Lower leg skin (tissue), 3 donors: ENCODE measurements around the gene PLA2G4E.

Experiments
- POLR2A ChIP-seq, 2 donors: fragments of 450-650 bp; IDR thresholded peaks; one replicate each; pipeline ENCODE4 v1.6.1; 2016 to 2017; ENCODE audit warnings: antibody characterized with exemption in 2 of 2, mild to moderate bottlenecking in 1 of 2, moderate library complexity in 1 of 2
- TF ChIP-seq, protein P1 (sequence below), 3 donors: fragments of 450-650 bp; IDR thresholded peaks; one replicate each; pipeline ENCODE4 v1.5.1; 2016; ENCODE audit warnings: antibody characterized with exemption in 3 of 3, mild to moderate bottlenecking in 3 of 3, moderate library complexity in 2 of 3

DNA sequence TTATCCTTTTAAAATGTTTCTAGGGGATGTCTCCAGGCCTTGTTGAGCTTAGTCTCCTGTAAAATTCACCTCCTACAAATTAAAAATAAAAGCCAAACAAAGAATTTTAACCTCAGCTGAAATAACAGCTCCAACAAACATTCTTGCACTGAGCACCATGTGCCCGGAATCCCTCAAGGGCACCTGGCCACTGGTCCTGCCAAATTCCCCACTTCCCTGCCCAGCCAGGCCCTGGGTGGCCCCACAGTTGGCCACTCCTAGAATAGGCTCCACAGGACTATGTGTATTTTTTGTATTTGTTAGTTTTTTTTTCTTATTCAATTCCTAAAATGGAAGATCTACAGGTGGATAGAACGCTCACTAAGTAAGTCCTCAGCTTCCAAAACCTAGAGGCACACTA is 33.1 kb upstream of the PLA2G4E start:
- TF ChIP-seq, protein P1, sequence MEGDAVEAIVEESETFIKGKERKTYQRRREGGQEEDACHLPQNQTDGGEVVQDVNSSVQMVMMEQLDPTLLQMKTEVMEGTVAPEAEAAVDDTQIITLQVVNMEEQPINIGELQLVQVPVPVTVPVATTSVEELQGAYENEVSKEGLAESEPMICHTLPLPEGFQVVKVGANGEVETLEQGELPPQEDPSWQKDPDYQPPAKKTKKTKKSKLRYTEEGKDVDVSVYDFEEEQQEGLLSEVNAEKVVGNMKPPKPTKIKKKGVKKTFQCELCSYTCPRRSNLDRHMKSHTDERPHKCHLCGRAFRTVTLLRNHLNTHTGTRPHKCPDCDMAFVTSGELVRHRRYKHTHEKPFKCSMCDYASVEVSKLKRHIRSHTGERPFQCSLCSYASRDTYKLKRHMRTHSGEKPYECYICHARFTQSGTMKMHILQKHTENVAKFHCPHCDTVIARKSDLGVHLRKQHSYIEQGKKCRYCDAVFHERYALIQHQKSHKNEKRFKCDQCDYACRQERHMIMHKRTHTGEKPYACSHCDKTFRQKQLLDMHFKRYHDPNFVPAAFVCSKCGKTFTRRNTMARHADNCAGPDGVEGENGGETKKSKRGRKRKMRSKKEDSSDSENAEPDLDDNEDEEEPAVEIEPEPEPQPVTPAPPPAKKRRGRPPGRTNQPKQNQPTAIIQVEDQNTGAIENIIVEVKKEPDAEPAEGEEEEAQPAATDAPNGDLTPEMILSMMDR (IDR thresholded peaks at IDR 0.05) = no peak
- no peak for TF ChIP-seq POLR2A (IDR thresholded peaks at IDR 0.05)
